ENCODE data around the gene PHYHIPL. TPM values are rescaled to one million over a fixed set of nuclear protein-coding genes. Genes with fewer than 3 reads are reported as not detected.

Gene PHYHIPL
- total RNA-seq, 1 donor from 2014 or later = 0.17 TPM

- Histone ChIP-seq H3K4me3 (ENCODE audit: low read depth, low read length) (no peak overlapping the region), H3K27me3 (ENCODE audit: control insufficient read depth, insufficient read depth, low read length) (peaks cover 3% of the 10 kb centered on the region), H3K36me3 (ENCODE audit: control insufficient read depth, insufficient read depth, low read length) (no peaks in the 10 kb centered on the region)
- no peak for TF ChIP-seq CTCF (IDR thresholded peaks at IDR 0.05; ENCODE audit: insufficient read depth, low read length, poor library complexity, severe bottlenecking)
- DNase-seq (ENCODE audit: low read depth) = no peak
Observed at GRCh38 chr10:59270492-59270891, 94.0 kb downstream of the PHYHIPL start.

- no peak overlapping the region for H3K4me3 ChIP-seq (ENCODE audit: low read depth, low read length)
- peaks cover 3% of the 10 kb centered on the region for H3K27me3 ChIP-seq (ENCODE audit: control insufficient read depth, insufficient read depth, low read length)
- no peaks in the 10 kb centered on the region for H3K36me3 ChIP-seq (ENCODE audit: control insufficient read depth, insufficient read depth, low read length)
- TF ChIP-seq CTCF (IDR thresholded peaks at IDR 0.05; ENCODE audit: insufficient read depth, low read length, poor library complexity, severe bottlenecking) = no peak
- no peak for DNase-seq (ENCODE audit: low read depth)
Observed at GRCh38 chr10:59271160-59271559, 94.7 kb downstream of the PHYHIPL start.

GRCh38 chr10:59272061-59272460 is 95.6 kb downstream of the PHYHIPL start:
- Histone ChIP-seq H3K4me3 (ENCODE audit: low read depth, low read length) (no peak overlapping the region), H3K36me3 (ENCODE audit: control insufficient read depth, insufficient read depth, low read length) (no peaks in the 10 kb centered on the region), H3K27me3 (ENCODE audit: control insufficient read depth, insufficient read depth, low read length) (peaks cover 3% of the 10 kb centered on the region)
- TF ChIP-seq CTCF (IDR thresholded peaks at IDR 0.05; ENCODE audit: insufficient read depth, low read length, poor library complexity, severe bottlenecking) = no peak
- no peak for DNase-seq (ENCODE audit: low read depth)

GRCh38 chr10:59273445-59273844 is 97.0 kb downstream of the PHYHIPL start:
- no peak for TF ChIP-seq CTCF (IDR thresholded peaks at IDR 0.05; ENCODE audit: insufficient read depth, low read length, poor library complexity, severe bottlenecking)
- Histone ChIP-seq H3K27me3 (ENCODE audit: control insufficient read depth, insufficient read depth, low read length) (peaks cover 3% of the 10 kb centered on the region), H3K4me3 (ENCODE audit: low read depth, low read length) (no peak overlapping the region), H3K36me3 (ENCODE audit: control insufficient read depth, insufficient read depth, low read length) (no peaks in the 10 kb centered on the region)
- DNase-seq (ENCODE audit: low read depth) = no peak

- Histone ChIP-seq H3K36me3 (ENCODE audit: control insufficient read depth, insufficient read depth, low read length) (no peaks in the 10 kb centered on the region), H3K27me3 (ENCODE audit: control insufficient read depth, insufficient read depth, low read length) (peaks cover 3% of the 10 kb centered on the region), H3K4me3 (ENCODE audit: low read depth, low read length) (no peak overlapping the region)
- no peak for DNase-seq (ENCODE audit: low read depth)
- TF ChIP-seq CTCF (IDR thresholded peaks at IDR 0.05; ENCODE audit: insufficient read depth, low read length, poor library complexity, severe bottlenecking) = no peak
Observed at GRCh38 chr10:59276133-59276532, 99.7 kb downstream of the PHYHIPL start.

GRCh38 chr10:59276919-59277318 is 100.5 kb downstream of the PHYHIPL start:
- DNase-seq (ENCODE audit: low read depth) = no peak
- H3K36me3 ChIP-seq (ENCODE audit: control insufficient read depth, insufficient read depth, low read length) = no peaks in the 10 kb centered on the region
- TF ChIP-seq CTCF (IDR thresholded peaks at IDR 0.05; ENCODE audit: insufficient read depth, low read length, poor library complexity, severe bottlenecking) = no peak

More at GRCh38 chr10:59276919-59277318, 100.5 kb downstream of the PHYHIPL start:
- Histone ChIP-seq H3K27me3 (ENCODE audit: control insufficient read depth, insufficient read depth, low read length) (no peaks in the 10 kb centered on the region), H3K4me3 (ENCODE audit: low read depth, low read length) (no peak overlapping the region)

All from kidney epithelial cell (primary cell).